HepG2 (cell line): ENCODE results near the gene RAD51AP1. TPM values are rescaled to one million over a fixed set of nuclear protein-coding genes. Genes with fewer than 3 reads are reported as not detected.

Experiments
- BATF2 ChIP-seq: sonication (generic); formaldehyde crosslinking; IDR thresholded peaks from 2 replicates; pipeline ENCODE4 v1.8.0; 2022; ENCODE audit warnings: mild to moderate bottlenecking, missing genetic modification reagents, moderate library complexity
- BORCS8-MEF2B ChIP-seq: sonication (generic); formaldehyde crosslinking; IDR thresholded peaks from 2 replicates; pipeline ENCODE4 v1.8.0; 2022; ENCODE audit warnings: mild to moderate bottlenecking, missing genetic modification reagents
- CBX1 ChIP-seq: IDR thresholded peaks from one replicate; pipeline ENCODE4 v1.6.1; 2016; ENCODE audit warnings: antibody characterized with exemption, low read depth
- E2F1 ChIP-seq: sonication (generic); formaldehyde crosslinking; IDR thresholded peaks from 2 replicates; pipeline ENCODE4 v1.5.0; 2020; ENCODE audit warnings: missing genetic modification reagents
- ERF ChIP-seq: IDR thresholded peaks from 2 replicates; pipeline ENCODE4 v1.6.1; 2018; ENCODE audit warnings: missing biosample characterization, missing genetic modification reagents
- HNRNPLL ChIP-seq: fragments of 200-400 bp; formaldehyde crosslinking; IDR thresholded peaks from 2 replicates; pipeline ENCODE4 v1.6.1; 2017; ENCODE audit warnings: mild to moderate bottlenecking, low read depth, low read length; ENCODE audit not compliant: poor library complexity, severe bottlenecking
- KDM5B ChIP-seq: sonication (generic); formaldehyde crosslinking; IDR thresholded peaks from 2 replicates; pipeline ENCODE4 v1.4.0; 2020; ENCODE audit warnings: missing genetic modification reagents, mild to moderate bottlenecking, borderline replicate concordance
- NONO ChIP-seq, 2 experiments: fragments of 450-650 bp in 1 of 2; sonication (generic) in 1 of 2; formaldehyde crosslinking in 1 of 2; IDR thresholded peaks in 1 of 2; conservative IDR thresholded peaks in 1 of 2; 2 replicates each; pipeline versions ENCODE4 v1.6.1 to v1.8.0; 2017 to 2022; ENCODE audit warnings: mild to moderate bottlenecking in 1 of 2, missing genetic modification reagents in 1 of 2, moderate library complexity in 1 of 2
- RFX1 ChIP-seq: fragments of 450-650 bp; IDR thresholded peaks from 2 replicates; pipeline ENCODE4 v1.6.1; 2017
- RXRA ChIP-seq: sonication (generic); formaldehyde crosslinking; IDR thresholded peaks from 2 replicates; pipeline ENCODE4 v1.5.1; 2020; ENCODE audit warnings: missing genetic modification reagents
- SALL1 ChIP-seq: sonication (generic); formaldehyde crosslinking; IDR thresholded peaks from 2 replicates; pipeline ENCODE4 v1.8.0; 2022; ENCODE audit warnings: mild to moderate bottlenecking, missing genetic modification reagents
- TBX2 ChIP-seq: sonication (generic); formaldehyde crosslinking; IDR thresholded peaks from 2 replicates; pipeline ENCODE4 v1.5.0; 2020; ENCODE audit warnings: missing genetic modification reagents, mild to moderate bottlenecking, borderline replicate concordance
- THAP11 ChIP-seq: IDR thresholded peaks from 2 replicates; pipeline ENCODE4 v1.6.1; 2016; ENCODE audit warnings: missing biosample characterization, missing genetic modification reagents
- ZMAT3 ChIP-seq: sonication (generic); formaldehyde crosslinking; conservative IDR thresholded peaks from 2 replicates; pipeline ENCODE4 v1.7.0; 2021; ENCODE audit warnings: missing genetic modification reagents
- ZNF296 ChIP-seq: sonication (generic); formaldehyde crosslinking; conservative IDR thresholded peaks from 2 replicates; pipeline ENCODE4 v1.5.0; 2020; ENCODE audit warnings: mild to moderate bottlenecking, missing genetic modification reagents
- ZNF354B ChIP-seq: sonication (generic); formaldehyde crosslinking; IDR thresholded peaks from 2 replicates; pipeline ENCODE4 v1.8.0; 2022; ENCODE audit warnings: mild to moderate bottlenecking, missing genetic modification reagents
- ZNF510 ChIP-seq: sonication (generic); formaldehyde crosslinking; IDR thresholded peaks from 2 replicates; pipeline ENCODE4 v1.4.0; 2020; ENCODE audit warnings: low read depth, mild to moderate bottlenecking, missing genetic modification reagents
- ZNF746 ChIP-seq: sonication (generic); formaldehyde crosslinking; IDR thresholded peaks from 2 replicates; pipeline ENCODE4 v1.8.0; 2022; ENCODE audit warnings: mild to moderate bottlenecking, missing genetic modification reagents
- ZNF788 ChIP-seq: sonication (generic); formaldehyde crosslinking; IDR thresholded peaks from 2 replicates; pipeline ENCODE4 v1.5.0; 2020; ENCODE audit warnings: mild to moderate bottlenecking, missing genetic modification reagents, borderline replicate concordance
- polyA plus RNA-seq, 8 experiments: library from polyadenylated mRNA; depleted of rRNA in 3 of 8; stranded (reverse) in 7 of 8; unstranded in 1 of 8; fragments of >200 nt; fragmentation: Illumina TruSeq in 4 of 8; extraction: Trizol in 4 of 8; gene quantifications; 2 replicates each; pipeline versions ENCODE4 v1.2.1 to v1.2.3, GENCODE V29; 2011 to 2016; ENCODE audit warnings: low read depth in 4 of 8, missing spikeins in 1 of 8, mixed read lengths in 1 of 8; ENCODE audit not compliant: insufficient read depth in 1 of 8
- total RNA-seq, 5 experiments: library from RNA; depleted of rRNA; stranded (reverse); fragments of >200 nt; fragmentation: Illumina TruSeq; extraction: Trizol; gene quantifications; 2 replicates each; pipeline ENCODE4 v1.2.3, GENCODE V29; 2016; ENCODE audit warnings: low read depth in 1 of 5
- TF ChIP-seq, protein P1 (sequence below): sonication (generic); formaldehyde crosslinking; IDR thresholded peaks from 2 replicates; pipeline ENCODE4 v1.5.0; 2020; ENCODE audit warnings: missing genetic modification reagents, mild to moderate bottlenecking, borderline replicate concordance
- TF ChIP-seq, protein P2 (sequence below): sonication (generic); formaldehyde crosslinking; IDR thresholded peaks from 2 replicates; pipeline ENCODE4 v1.4.0; 2020; ENCODE audit warnings: missing genetic modification reagents, low read depth, mild to moderate bottlenecking, borderline replicate concordance
- TF ChIP-seq, protein P3 (sequence below): sonication (generic); formaldehyde crosslinking; IDR thresholded peaks from 2 replicates; pipeline ENCODE4 v1.5.0; 2020; ENCODE audit warnings: mild to moderate bottlenecking, missing genetic modification reagents, moderate library complexity
- TF ChIP-seq, protein P4 (sequence below): sonication (generic); formaldehyde crosslinking; IDR thresholded peaks from 2 replicates; pipeline ENCODE4 v1.4.0; 2020; ENCODE audit warnings: missing genetic modification reagents

The RAD51AP1 gene
- total and polyA plus RNA-seq, 2 of the 13 experiments (the other 11 are each of a cell fraction or from before 2014, with no cell fraction given) = 16.6 to 49.3 TPM

DNA sequence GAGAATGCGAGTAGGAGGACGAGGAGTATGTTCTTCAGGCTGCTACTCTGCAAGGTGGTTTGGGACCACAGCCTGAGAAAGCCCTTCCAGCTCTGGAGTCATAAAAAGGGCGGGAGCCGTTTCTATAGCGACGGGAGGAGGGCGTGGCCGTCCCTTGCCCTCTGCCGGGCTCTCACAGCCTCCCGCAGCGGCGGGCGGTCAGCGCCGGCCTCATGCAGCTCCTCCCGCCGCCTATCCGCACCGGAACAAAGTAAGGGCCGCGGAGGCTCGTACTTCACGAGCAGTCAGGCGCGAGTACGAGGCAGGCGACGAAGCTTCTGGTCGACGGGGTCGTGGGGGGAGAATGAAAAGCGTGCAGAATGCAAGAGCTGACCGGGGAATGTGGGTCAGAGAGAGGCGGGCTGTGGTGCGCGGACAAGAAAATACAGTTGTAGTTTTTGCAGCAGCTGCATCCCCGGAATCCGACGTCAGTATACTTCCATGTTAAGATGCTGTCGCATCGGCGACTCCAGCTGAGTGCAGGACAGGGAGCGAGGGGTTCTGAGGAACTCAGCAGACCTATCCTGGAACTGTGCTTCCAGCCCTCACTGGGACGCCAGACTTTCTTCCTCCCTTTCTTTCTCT is 23.5 kb downstream of the RAD51AP1 start, which contains the start of gene DYRK4 (continued):
- TF ChIP-seq THAP11 (CRISPR knock-in tag) (0 out of 2 replicates have a peak, but pooled peaks have one; percentile 30), ZNF510 (CRISPR knock-in tag) (0 out of 2 replicates have a peak, but pooled peaks have one; percentile 51), HNRNPLL (peak; percentile 88), RXRA (CRISPR knock-in tag) (0 out of 2 replicates have a peak, but pooled peaks have one; percentile 26), TBX2 (peak; percentile 42; the same call in 1 of the 2 replicates), ZNF788 (CRISPR knock-in tag) (no peak), BATF2 (CRISPR knock-in tag) (0 out of 2 replicates have a peak, but pooled peaks have one; percentile 38), SALL1 (CRISPR knock-in tag) (peak; percentile 69), KDM5B (CRISPR knock-in tag) (0 out of 2 replicates have a peak, but pooled peaks have one; percentile 54), E2F1 (0 out of 2 replicates have a peak, but pooled peaks have one; percentile 24), ZNF296 (CRISPR knock-in tag) (no peak), ZNF746 (CRISPR knock-in tag) (no peak), ZNF354B (CRISPR knock-in tag) (0 out of 2 replicates have a peak, but pooled peaks have one; percentile 53), RFX1 (peak; percentile 76), ZMAT3 (CRISPR knock-in tag) (peak; percentile 55; the same call in 1 of the 2 replicates), NONO (IDR thresholded peaks at IDR 0.05) (no peak), NONO (CRISPR knock-in tag; conservative IDR thresholded peaks at IDR 0.05) (peak; percentile 51; the same call in 1 of the 2 replicates), CBX1 (no peak), ERF (peak; percentile 68), BORCS8-MEF2B (CRISPR knock-in tag) (peak; percentile 77; the same call in 1 of the 2 replicates)
- TF ChIP-seq, protein P1, sequence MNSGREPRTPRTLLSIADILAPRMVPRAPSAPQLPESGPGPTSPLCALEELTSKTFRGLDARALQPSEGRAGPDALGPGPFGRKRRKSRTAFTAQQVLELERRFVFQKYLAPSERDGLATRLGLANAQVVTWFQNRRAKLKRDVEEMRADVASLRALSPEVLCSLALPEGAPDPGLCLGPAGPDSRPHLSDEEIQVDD = 0 out of 2 replicates have a peak, but pooled peaks have one; percentile 43
- TF ChIP-seq, protein P2, sequence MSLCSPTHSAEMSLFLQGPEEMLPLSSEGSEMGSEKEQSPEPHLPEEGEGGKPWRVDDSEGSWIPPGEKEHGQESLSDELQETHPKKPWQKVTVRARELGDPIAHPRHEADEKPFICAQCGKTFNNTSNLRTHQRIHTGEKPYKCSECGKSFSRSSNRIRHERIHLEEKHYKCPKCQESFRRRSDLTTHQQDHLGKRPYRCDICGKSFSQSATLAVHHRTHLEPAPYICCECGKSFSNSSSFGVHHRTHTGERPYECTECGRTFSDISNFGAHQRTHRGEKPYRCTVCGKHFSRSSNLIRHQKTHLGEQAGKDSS = peak; percentile 68; the same call in 1 of the 2 replicates
- TF ChIP-seq, protein P3, sequence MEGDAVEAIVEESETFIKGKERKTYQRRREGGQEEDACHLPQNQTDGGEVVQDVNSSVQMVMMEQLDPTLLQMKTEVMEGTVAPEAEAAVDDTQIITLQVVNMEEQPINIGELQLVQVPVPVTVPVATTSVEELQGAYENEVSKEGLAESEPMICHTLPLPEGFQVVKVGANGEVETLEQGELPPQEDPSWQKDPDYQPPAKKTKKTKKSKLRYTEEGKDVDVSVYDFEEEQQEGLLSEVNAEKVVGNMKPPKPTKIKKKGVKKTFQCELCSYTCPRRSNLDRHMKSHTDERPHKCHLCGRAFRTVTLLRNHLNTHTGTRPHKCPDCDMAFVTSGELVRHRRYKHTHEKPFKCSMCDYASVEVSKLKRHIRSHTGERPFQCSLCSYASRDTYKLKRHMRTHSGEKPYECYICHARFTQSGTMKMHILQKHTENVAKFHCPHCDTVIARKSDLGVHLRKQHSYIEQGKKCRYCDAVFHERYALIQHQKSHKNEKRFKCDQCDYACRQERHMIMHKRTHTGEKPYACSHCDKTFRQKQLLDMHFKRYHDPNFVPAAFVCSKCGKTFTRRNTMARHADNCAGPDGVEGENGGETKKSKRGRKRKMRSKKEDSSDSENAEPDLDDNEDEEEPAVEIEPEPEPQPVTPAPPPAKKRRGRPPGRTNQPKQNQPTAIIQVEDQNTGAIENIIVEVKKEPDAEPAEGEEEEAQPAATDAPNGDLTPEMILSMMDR (CRISPR knock-in tag) = peak; percentile 22; the same call in 1 of the 2 replicates
- TF ChIP-seq, protein P4, sequence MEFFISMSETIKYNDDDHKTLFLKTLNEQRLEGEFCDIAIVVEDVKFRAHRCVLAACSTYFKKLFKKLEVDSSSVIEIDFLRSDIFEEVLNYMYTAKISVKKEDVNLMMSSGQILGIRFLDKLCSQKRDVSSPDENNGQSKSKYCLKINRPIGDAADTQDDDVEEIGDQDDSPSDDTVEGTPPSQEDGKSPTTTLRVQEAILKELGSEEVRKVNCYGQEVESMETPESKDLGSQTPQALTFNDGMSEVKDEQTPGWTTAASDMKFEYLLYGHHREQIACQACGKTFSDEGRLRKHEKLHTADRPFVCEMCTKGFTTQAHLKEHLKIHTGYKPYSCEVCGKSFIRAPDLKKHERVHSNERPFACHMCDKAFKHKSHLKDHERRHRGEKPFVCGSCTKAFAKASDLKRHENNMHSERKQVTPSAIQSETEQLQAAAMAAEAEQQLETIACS (CRISPR knock-in tag) = no peak
